GM18502 (cell line): ENCODE data around the gene REPS2.

Source experiments
- ATAC-seq: cut with Tn5 transposase; IDR thresholded peaks from one replicate; pipeline ENCODE4 v1.9.1; 2021; ENCODE audit warnings: mild to moderate bottlenecking; ENCODE audit not compliant: unreplicated experiment, poor library complexity

The REPS2 gene

DNA sequence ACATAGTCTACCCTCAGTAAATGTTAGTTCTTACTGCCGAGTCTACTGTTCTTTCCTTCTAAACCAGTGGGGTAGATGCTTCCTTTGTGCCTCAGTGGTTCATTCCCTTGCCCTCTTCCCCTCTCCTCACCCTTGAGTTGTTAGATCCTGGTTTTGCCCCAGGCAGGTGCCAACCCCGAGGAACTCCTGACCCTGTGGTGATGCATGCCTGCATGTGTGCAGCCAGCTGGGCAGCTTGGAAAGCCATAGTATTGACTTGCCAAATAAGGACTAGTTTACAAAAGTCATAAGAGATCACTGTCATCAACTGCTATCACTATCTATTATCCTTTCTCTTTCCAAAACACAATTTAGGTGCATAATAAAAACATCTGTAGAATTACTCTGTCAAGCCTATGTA is 50.9 kb downstream of the REPS2 start:
- no peak for ATAC-seq

GRCh38 chrX:16999275-16999674 is 52.8 kb downstream of the REPS2 start:
- ATAC-seq = no peak

- no peak for ATAC-seq
Measured at GRCh38 chrX:17000751-17001150, 54.3 kb downstream of the REPS2 start.

DNA sequence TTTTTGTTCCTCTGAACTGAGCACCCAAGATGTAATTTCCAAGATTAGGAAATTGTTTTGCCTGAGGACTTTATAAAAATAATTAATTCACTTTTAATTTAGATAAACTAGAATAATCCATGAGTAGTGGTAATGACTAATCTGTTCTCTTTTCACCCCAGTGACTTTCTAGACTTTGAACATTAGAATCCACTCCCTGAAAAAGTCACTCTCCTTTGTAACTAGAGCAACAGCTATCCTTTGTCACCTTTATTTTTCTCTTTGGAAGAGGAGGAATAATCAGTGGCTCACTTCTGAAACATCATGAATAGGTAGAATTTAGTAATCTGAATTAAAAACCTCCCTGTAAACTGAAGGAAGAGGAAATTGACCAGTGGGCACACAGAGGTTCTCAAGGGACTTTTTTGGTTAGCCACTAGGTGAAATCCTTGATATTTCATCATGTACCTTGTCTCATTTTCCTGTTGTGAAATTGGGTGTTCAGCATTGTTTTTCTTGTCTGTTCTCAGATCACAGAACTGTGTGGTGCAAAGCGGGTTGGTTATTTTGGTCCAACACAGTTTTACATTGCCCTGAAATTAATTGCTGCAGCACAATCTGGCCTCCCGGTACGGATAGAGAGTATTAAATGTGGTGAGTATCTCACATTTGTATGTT is 59.4 kb downstream of the REPS2 start:
- no peak for ATAC-seq

- no peak for ATAC-seq
Measured at GRCh38 chrX:17007134-17007768, 60.8 kb downstream of the REPS2 start.

GRCh38 chrX:17009856-17010625 is 63.6 kb downstream of the REPS2 start:
- no peak for ATAC-seq

- ATAC-seq = no peak
Measured at GRCh38 chrX:17012465-17012864, 66.0 kb downstream of the REPS2 start.

DNA sequence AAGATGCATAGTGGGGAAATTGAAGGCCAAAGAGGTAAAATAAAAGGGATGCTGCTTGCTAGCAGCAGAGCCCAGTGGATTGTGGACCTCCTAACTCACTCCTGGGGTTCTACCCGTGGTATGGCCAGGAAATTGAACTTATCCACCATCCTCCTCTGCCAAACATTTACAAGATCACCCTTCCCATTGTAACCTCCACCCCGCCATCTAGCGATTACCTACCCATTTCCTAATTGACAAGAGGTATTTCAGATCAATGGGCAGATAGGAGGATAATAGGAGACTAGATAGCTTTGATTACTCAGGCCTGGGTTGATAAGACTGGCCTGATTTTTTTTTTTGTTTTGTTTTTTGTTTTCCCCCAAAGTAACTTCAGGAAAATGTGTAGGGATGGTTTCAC is 67.8 kb downstream of the REPS2 start:
- no peak for ATAC-seq

GRCh38 chrX:17017134-17017533 is 70.7 kb downstream of the REPS2 start:
- ATAC-seq = no peak

DNA sequence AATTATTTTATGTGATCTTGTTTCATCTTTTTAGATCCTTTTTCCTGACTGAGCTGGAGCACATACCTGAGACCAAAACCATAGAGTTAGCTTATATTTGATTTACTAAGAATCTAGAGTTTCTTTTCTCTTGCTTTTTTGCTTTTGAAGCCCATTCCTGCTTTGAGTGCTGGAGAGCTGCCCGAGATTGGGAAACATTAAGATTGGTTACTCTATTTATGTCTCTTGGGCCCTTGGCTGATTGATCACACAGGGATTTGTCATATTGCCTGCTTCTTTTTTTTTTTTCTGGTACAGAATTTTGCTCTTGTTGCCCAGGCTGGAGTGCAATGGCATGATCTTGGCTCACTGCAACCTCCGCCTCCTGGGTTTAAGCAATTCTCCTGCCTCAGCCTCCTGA is 73.9 kb downstream of the REPS2 start:
- ATAC-seq = no peak

DNA sequence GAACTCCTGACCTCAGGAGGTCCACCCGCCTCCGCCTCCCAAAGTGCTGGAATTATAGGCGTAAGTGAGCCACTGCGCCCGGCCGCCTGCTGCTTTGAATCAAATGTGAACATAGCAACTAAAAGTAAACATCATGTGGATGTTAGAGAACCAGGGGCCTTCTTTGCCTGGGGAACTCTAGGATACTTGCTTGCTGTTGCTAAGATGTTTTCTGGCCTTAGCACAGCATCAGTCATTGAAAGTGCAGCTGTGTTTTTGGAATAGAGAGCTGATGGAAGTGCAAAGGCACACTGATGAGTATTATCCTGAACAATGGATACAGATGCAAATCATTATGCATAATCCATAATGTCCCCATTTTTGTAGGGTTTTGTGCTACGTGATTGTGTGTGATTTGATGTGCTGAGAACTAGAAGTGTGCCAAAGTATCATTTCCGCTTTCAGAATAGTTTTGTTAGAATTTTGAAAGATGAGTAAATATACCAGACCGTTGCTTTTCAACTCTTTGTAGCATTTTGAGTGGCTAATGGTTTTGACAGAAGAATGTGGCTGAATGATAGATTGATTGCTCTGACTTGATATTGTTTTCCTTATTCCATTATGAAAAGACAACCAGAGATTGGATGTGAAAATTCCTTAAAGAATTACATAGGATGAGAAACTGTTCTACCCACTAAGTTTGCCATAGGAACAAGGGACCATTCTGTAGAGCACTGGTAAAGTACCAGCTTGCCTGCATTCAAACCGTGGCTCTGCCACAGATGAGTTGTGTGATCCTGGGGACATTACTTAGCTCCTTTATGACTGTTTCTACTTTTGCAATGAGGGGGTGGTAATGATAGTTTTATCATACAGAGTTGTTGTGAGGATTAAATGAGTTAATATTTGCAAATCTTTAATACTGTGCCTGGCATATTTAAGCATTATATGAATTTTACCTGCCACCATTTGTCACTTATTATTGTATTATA is 74.7 kb downstream of the REPS2 start:
- no peak for ATAC-seq

DNA sequence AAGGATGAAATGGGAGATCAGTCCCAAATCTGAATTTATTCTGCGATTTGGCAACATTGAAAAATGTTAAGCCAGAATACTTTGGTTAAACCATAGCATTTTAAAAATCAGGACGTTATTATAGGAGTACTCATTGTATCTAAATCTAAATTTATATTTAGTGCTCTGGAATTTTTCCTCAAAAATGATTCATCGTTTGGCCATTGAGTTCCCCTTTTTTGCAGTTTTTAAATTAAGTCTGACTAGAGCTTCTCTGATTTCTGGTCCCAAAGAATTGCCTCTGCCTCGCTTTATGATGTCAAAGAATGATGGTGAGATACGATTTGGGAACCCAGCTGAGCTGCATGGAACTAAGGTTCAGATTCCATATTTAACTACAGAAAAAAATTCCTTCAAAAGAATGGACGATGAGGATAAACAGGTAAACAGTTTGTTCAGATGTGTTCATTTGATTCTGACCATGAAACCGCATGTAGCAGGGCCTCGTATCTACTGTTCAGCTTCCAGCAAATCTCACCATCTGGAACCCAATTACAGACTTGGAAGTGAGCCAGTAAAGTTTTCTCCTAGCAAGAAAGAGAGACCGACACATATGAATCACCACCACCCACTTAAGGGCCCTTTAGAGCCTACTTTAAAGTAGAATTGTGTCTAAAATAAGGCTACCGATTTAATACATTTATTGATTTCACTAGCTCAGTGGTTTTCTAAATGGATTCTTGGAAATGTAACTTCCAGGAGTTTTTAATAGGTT is 75.6 kb downstream of the REPS2 start:
- no peak for ATAC-seq

DNA sequence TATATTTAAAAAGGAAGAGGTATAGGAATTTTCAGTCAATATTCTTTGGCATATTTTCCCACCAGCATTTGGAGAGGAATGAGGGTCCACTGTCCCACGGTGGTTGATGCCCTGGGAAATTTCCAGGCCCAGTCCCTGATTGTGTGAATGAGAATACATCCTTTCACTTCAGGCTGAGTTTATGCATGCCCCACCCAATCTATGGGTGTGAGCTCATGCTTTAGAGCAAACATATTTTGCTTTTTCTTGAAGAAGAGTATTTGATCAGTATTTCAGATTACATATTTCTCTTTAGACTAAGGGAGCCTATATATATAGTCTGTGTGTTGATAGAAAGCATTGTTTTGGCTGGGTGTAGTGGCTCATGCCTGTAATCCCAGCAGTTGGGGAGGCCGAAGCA is 77.2 kb downstream of the REPS2 start:
- no peak for ATAC-seq

DNA sequence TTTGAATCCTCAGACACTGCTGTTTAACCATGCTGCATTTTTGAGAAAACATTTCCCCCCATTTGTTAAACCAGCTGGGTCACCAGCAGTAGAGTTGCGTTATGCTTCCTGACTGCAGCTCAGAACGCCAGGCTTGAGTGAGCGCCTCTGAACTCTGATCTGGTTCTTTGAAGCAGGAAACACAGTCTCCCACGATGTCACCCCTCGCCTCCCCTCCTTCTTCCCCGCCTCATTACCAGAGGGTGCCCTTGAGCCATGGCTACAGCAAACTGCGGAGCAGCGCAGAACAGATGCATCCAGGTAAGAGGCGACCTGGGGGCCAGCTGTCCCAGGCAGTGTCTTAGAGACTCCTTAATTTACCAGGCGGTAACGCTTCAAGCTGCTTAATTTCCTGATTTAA is 78.4 kb downstream of the REPS2 start:
- no peak for ATAC-seq

DNA sequence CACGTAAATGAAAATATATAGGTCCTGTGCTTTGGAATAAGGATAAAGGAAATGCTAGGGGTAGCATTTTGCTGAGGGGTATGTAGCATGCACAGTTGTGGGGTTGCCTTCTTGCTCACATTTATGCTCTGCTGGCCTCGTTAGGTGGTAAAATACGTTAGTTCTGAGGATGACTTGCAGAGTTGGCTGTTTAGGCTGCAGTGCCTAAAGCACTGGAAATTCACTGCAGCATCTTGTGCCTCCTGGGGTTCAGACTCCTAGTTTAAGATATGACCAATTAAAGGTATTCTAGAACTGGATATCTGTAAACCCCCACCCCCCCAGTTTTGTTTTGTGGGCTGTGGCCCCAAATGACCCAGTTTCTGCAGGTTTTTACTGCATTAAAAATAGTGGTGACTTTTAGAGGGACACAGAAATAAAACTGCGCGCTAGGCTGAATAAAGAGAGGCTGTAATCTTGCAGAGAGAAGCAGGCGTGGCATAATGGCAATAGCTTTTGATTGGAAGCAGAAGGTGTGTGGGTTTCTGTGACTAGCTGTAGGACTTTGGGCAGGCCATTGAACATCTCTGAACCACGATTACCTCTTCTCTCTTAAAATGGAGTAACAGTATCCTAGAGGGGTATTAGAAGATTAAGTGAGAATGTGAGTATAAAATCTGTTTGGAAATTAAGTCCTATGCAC is 79.3 kb downstream of the REPS2 start:
- ATAC-seq = no peak

- no peak for ATAC-seq
Measured at GRCh38 chrX:17027931-17028330, 81.5 kb downstream of the REPS2 start.

GRCh38 chrX:17028356-17028755 is 81.9 kb downstream of the REPS2 start:
- ATAC-seq = no peak

DNA sequence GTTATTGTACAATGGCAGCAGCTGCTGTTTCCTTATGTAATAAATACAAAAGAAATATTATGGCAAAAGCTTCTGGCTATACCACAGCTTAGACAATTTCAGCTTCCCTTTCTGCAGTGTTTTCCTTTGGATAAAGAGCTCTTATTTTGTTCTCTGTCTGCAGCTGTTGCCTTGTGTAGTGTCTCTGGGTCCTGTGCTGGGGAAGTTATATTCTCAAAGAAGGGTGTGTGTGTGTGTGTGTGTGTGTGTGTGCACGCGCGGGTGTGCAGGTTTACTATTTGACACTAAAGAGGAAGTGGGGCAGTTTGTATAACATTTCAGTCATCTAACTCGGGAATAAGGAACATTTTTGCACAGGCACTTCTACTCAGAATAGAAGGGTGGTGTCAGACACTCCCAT is 83.6 kb downstream of the REPS2 start:
- no peak for ATAC-seq

DNA sequence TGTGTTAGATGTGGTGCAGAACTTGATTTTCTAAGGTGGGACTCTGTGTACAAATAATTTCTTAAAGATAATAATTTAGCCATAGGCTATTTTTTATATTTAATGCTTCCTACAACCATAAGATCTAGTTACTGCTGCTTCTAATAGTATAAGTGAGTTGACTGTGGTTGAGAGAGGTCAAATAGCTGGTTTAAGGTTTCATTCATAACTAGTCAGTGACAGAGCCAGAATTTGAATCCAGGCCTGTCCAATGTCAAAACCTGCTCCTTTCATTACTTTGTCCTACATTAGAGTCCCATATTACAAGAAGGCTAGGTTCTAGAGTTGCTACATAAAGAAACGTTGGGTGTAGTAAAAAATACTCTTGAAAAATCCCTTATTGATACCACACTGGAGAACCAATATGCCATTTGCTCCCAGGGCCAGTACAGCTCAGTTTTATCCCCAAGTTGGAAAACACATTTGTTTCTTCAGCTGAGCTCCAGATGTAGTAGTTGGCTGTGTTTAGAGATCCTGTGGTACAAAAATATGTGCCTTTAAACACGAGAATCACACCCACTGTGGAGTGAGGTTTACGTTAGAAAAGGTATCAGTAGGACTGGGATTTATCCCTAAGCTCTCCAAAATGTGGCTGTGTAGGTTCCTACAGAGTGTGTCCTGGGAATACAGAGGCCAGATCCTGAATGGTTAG is 84.3 kb downstream of the REPS2 start:
- ATAC-seq = no peak
